NCI-H1105 (cell line): Measurements from ENCODE around the gene QTRT2.

ENCODE experiments used
- DNase-seq: peaks from one replicate; lab custom pipeline; 2025; lab: John Stamatoyannopoulos, UW

QTRT2 gene

GRCh38 chr3:114122027-114122709 lies 65.6 kb downstream of the QTRT2 start:
- DNase-seq: peak; percentile 69

GRCh38 chr3:114126461-114126860 lies 69.9 kb downstream of the QTRT2 start:
- DNase-seq: no peak

GRCh38 chr3:114127517-114127916 lies 71.0 kb downstream of the QTRT2 start:
- no peak for DNase-seq

- no peak for DNase-seq
Measured at GRCh38 chr3:114128231-114128630, 71.7 kb downstream of the QTRT2 start.

- no peak for DNase-seq
Measured at GRCh38 chr3:114128826-114129225, 72.3 kb downstream of the QTRT2 start.

GRCh38 chr3:114132500-114132899 lies 76.0 kb downstream of the QTRT2 start:
- DNase-seq: no peak

- no peak for DNase-seq
Measured at GRCh38 chr3:114133947-114134346, 77.4 kb downstream of the QTRT2 start.
